HG02642 (cell line): ENCODE results near the gene SQSTM1.
A peak's percentile ranks its signal among the peaks of the same experiment; 100 is the strongest.

ENCODE experiments used
- ATAC-seq: cut with Tn5 transposase; IDR thresholded peaks from one replicate; pipeline ENCODE4 v1.9.1; 2021; ENCODE audit warnings: mild to moderate bottlenecking; ENCODE audit not compliant: unreplicated experiment, poor library complexity

SQSTM1 gene

DNA sequence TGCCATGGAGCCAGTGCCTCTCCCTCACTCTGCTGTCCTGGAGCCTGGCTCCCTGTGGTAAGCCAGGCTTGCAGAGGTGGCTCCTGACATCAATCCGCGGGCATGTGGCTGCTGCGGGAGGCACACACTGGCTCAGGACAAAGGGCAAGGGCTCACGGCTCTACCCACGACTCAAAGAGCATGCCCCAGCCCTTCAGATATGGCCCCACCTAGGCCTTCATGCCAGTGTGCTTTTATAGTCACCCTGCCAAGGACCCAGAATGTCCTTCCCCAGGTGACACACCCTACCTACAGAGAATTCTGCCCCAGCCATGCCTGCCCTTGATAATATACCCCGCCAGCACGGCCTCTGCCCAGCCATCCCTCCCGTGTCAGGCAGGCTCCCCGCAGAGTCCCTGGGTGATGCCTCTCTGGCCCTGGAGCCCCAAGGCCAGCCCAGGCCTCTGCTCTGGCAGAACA is 15.6 kb upstream of the SQSTM1 start:
- ATAC-seq, result no peak

DNA sequence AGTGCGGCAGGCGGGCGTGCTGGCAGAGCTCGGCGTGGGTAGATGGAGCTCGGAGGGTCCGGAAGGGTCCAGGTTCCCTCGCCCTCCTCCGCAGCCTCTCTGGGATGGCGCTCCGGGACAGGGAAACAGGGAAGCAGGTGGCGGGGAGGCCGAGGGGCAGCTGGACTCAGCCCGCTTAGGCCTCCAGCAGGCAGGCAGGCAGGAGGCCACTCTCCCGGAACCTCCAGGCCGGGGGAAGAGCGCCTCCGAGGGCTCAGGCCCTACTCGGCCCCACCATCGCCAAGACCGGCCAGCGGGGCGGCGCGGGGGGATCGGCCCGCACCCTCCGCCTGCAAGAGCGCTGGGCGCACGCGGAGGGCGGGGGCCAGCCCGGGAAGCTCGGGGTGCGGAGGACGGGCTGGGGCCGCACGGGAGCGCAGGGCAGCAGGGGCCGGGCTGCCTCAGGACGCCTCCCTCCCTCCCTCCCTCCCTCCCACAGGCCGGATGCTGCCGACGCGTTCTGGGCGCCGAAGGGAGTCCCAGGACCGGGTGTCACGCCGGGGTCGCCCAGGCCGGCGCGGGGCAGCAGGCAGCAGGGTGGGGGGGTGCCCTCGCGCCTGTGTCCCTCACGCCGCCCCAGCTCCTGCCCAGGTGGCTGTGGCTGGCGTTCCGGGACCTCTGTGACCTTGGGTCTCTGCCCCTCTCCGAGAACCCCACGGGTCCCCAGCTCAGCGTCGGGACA is 15.0 kb upstream of the SQSTM1 start:
- ATAC-seq, result peak; percentile 25

DNA sequence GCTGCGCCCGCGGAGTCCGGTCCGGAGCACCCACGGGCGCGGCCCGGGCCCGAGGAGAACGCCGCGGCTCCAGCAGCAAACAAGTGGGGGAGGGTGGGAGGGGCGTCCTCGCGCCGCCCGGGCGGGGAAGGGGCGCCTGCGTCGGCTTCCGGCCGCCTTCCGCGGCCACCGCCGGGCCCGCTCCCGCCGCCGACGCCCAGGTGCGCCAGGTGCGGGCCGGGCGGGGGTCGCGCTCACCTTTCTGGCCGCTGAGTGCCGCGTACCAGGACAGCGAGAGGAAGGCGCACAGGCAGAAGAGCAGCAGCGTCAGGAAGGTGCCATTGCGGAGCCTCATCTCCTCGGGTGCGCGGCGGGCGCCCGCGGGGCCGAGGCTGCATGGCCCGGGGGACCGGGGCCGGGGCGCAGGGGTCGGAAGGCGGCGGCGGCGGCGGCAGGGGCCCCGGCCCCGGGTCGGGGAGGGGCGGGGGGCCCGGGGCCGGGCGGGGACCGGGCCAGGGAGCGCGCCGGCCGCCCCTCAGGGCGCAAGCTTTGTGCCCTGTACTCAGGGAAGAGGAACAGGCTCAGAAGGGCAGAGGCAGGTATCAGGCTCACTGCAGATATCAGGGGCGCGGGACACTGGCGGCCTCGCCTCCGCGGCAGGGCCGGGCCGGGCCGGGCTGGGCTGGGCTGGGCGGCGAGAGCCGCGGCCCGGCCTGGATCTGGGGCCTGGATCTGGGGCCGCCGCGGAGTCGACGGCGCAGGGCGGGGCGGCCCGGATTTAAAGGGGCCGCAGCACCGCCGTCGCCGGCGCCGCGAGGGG is 14.3 kb upstream of the SQSTM1 start, which contains the start of gene MGAT4B:
TSS of gene MGAT4B (minus strand) at position 617 of the 799 bp plus-strand sequence. CDS start at position 334, 283 bp downstream.
- peak; percentile 68 for ATAC-seq

DNA sequence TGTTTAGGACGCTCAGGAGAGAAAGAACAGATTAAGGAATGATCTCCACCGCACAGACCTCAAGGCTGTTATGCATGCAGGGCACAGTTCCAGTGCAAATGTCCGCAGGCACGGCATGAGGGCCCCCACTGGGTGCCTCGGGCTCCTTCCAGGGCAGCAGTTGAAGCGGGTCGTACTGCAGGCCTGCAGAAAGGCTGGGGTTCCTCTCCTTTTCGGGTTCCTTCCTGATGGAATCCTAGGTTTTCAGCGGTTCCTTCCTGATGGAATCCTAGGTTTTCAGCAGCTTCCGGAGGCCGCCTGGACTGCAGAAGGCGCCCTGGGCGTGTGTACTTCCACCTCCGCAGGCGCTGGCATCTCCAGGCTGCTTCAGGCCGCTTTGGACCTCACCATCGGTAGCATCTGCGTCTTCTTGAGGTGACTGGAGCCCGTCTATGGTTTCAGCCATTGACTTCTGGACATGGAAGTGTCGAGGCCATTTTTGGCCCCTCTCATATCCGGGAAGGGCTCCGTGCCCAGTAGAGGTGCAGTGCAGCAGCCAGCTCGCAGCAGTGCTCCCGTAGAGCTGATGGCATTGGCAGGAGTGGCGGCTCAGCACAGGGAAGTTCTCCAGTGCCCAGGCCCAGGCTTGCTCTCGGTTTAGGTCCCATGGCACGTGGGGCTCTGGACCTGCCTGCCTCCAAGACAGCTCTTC is 8.4 kb upstream of the SQSTM1 start:
- no peak for ATAC-seq

- no peak for ATAC-seq
Observed at GRCh38 chr5:179812997-179813607, 7.6 kb upstream of the SQSTM1 start.

DNA sequence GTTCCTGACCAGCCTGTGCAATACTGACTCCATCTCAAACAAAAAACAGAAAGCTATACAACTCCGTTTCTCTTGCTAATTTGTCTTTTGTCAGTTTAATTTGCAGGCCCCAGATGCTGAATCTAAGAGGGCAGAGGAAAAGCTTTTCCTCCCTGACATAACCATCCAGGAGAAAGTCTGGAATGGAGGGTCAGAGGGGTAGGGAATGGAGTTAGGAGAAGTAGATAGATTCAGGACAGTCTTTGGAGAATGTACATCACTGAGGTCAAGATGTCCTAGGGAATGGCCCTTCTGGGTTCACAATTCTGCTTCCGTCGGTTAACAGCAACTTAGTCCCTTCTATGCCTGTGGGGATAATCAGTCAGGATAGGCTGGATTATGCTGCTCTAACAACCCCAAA is 6.6 kb upstream of the SQSTM1 start:
- no peak for ATAC-seq

DNA sequence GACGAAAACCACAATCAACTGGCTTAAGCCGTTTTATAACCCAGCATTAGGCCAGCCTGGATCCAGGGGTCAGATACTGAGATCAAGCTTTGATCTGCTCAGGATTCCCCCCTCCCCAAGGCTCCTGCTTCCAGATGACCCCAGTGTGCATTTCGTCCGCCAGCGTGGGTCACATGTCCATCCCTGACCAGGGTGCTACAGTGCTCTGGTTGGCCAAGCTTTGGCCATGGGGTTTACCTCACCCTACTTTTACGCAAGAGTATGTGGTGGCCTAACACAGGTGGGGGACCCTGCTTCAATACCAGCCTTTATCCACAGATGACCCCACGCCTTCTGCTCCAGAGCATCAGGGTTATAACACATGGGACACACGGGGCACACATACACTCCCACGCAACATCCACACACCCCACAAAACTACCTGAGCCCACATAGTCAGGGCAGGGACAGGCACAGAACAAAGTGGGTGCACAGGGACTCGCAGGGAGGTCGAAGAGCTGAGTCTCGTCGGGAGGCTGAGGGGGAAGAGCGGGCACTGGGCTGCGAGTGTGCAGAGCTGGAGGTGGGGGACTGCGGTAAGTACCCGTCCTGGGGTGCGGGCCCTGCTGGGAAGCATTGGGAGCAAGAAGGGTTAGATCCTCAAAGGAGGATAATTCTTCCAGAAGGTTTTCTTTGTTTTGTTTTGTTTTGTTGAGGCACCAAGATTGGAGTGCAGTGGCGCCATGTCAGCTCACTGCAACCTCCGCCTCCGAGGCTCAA is 5.0 kb upstream of the SQSTM1 start:
- no peak for ATAC-seq

DNA sequence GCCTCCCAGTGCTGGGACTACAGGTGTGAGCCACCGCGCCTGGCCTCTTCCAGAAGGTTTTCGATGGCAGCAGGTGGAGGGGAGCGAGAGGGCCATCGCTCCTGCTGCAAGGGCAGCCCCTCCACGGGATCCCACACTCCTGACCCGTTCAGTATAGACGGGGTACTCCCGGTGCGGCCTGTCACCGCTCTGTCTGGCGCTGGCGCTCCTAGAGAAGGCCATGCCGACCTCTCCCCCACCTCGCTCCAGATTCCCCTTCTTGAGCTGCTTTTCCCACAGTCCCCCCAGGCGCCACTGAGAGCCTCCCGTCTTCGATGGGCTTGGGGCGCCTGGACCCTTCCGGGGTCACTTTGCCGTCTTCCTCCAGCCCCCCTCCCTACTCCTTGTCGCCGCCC is 4.3 kb upstream of the SQSTM1 start:
- no peak for ATAC-seq

GRCh38 chr5:179816796-179817469 is 3.8 kb upstream of the SQSTM1 start:
- no peak for ATAC-seq

GRCh38 chr5:179817470-179817840 is 3.2 kb upstream of the SQSTM1 start:
- no peak for ATAC-seq

DNA sequence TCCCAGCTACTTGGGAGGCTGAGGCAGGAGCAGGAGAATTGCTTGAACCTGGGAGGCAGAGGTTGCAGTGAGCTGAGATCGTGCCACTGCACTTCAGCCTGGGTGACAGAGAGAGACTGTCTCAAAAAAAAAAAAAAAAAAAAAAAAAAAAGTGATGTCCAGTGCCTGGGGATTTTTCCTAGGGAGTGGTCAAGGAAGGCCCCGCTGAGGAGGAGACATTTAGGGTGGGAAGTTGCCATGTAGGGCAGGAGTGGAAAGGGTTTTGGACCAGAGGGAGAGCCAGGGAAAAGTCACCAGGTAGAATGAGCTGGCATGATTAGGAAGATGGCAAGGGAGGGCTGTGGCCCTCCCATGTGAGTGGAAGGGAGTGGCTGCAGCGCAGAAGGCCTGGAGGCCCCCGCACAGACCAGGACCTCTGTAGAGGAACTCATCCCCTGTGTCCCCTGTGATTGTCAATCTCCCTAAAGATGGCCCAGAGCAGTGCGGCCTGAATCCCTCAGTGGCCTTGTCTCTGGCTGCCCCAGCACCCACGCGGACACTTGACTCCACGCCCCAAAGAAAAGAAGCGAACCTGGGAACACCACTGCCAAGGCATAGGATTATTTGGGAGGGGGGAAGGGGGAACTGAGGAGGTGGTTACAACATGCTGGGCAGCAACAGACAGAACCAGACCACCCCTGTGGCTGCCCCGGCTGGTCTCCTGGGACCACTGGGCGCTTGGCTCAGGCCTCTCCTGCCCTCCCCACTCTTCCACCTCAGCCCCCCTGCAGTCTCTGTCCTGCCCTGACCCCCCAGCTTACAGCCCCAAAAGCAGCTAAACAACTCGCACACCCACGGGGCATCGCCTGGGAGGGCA is 2.6 kb upstream of the SQSTM1 start:
- no peak for ATAC-seq

DNA sequence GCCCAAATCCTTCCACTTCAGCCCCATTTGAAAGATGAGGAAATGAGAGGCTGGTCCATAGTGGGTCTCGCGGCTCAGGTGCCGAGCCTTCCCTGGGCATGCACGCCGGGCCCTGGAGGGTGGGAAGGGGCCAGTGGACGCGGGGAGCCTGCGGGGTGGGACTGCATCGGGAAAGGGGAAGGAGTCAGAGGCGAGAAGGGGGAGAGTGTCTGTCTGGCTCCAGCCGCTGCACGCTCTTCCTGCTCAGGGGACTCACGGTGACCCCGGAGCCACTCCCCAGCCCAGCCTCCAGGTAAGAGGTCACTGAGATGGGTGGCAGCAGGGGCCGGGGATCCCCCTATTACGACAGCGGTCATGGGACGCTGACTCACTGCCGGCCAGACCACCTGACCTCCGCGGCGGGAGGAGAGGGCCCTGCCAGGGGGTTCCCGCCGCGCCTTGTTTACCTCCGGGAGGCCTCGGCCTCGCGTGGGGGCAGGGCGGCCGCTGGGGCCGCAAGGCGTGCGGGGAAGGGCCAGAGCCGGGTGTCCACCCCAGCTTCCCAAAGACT is 1.9 kb upstream of the SQSTM1 start:
- peak; percentile 62 for ATAC-seq

- ATAC-seq, result peak; percentile 22
Observed at GRCh38 chr5:179819296-179820126, 1.2 kb upstream of the SQSTM1 start.

- no peak for ATAC-seq
Observed at GRCh38 chr5:179820127-179820482, 600 bp upstream of the SQSTM1 start.

- peak; percentile 43 for ATAC-seq
Observed at GRCh38 chr5:179821298-179822058, 773 bp downstream of the SQSTM1 start.

GRCh38 chr5:179822059-179822432 is 1.3 kb downstream of the SQSTM1 start:
- no peak for ATAC-seq
